Caco-2 (cell line): ENCODE results near the gene ARHGAP31. TPM values are rescaled to one million over a fixed set of nuclear protein-coding genes. Genes with fewer than 3 reads are reported as not detected.
"Not testable (repeated sequence)": the region's sequence is repeated elsewhere in the genome, so short reads cannot be mapped to it uniquely, and the experiment has no call there.

Experiments used
- BruUV-seq: library from RNA; stranded (reverse); fragments of 400-500 nt; replicated peaks from 2 replicates; lab custom pipeline; 2021; lab: Mats Ljungman, UMichigan
- CTCF ChIA-PET: fragments of 300-600 bp; sonication (Branson Sonifier 250); formaldehyde crosslinking; loops from one replicate; lab custom pipeline; 2022; ENCODE audit warnings: antibody characterized with exemption; lab: Charles Lee
- POLR2A ChIA-PET: fragments of 300-600 bp; sonication (Branson Sonifier 250); formaldehyde crosslinking; loops from one replicate; lab custom pipeline; 2022; ENCODE audit warnings: antibody characterized with exemption; lab: Charles Lee
- DNase-seq, 2 experiments: peaks; one replicate each; pipeline versions ENCODE4 v3.0.0 to v3.0.0-alpha.2; 2020 to 2022
- H3K27me3 ChIP-seq: replicated peaks from 2 replicates; pipeline ENCODE4 v1.6.0; 2011; ENCODE audit warnings: low read length; ENCODE audit not compliant: control insufficient read depth, insufficient read depth
- H3K36me3 ChIP-seq: 2 replicates; pipeline ENCODE4 v1.5.1; 2011; ENCODE audit warnings: low read length; ENCODE audit not compliant: control insufficient read depth, insufficient read depth
- H3K4me1 ChIP-seq: fragments of 250-450 bp; sonication (Bioruptor Pico); 2 replicates; pipeline ENCODE4 v1.5.1; 2020; ENCODE audit warnings: mild to moderate bottlenecking
- H3K4me3 ChIP-seq: 2 replicates; pipeline ENCODE4 v1.5.1; 2011; ENCODE audit warnings: low read depth, mild to moderate bottlenecking, control low read depth, low read length
- H3K9me3 ChIP-seq: fragments of 250-450 bp; sonication (Bioruptor Pico); 2 replicates; pipeline ENCODE4 v1.5.1; 2020; ENCODE audit warnings: mild to moderate bottlenecking, moderate library complexity
- H3K27ac Mint-ChIP-seq: one replicate; pipeline ENCODE4 v1.8.0; 2022; ENCODE audit warnings: mixed read lengths; ENCODE audit not compliant: unreplicated experiment
- H3K27me3 Mint-ChIP-seq: one replicate; pipeline ENCODE4 v1.8.0; 2022; ENCODE audit warnings: mixed read lengths; ENCODE audit not compliant: insufficient read depth, unreplicated experiment
- H3K36me3 Mint-ChIP-seq: one replicate; pipeline ENCODE4 v1.8.0; 2022; ENCODE audit warnings: mild to moderate bottlenecking, mixed read lengths; ENCODE audit not compliant: insufficient read depth, unreplicated experiment
- H3K4me1 Mint-ChIP-seq: one replicate; pipeline ENCODE4 v1.8.0; 2022; ENCODE audit warnings: low read depth, mixed read lengths; ENCODE audit not compliant: unreplicated experiment
- H3K4me3 Mint-ChIP-seq: one replicate; pipeline ENCODE4 v1.8.0; 2022; ENCODE audit warnings: mild to moderate bottlenecking, moderate library complexity, mixed read lengths; ENCODE audit not compliant: unreplicated experiment
- H3K9me3 Mint-ChIP-seq: one replicate; pipeline ENCODE4 v1.8.0; 2022; ENCODE audit warnings: mixed read lengths; ENCODE audit not compliant: unreplicated experiment
- CTCF ChIP-seq, 2 experiments: fragments of 200-600 bp in 1 of 2; IDR thresholded peaks; 1 replicate in 1 of 2; 2 replicates in 1 of 2; pipeline versions ENCODE4 v1.5.1 to v1.8.0; 2011 to 2022; ENCODE audit warnings: antibody characterized with exemption in 1 of 2, control low read depth in 1 of 2, inconsistent platforms in 1 of 2, low read depth in 1 of 2, low read length in 1 of 2, mild to moderate bottlenecking in 1 of 2, moderate library complexity in 1 of 2; ENCODE audit not compliant: insufficient read depth in 1 of 2, severe bottlenecking in 1 of 2, unreplicated experiment in 1 of 2
- intact Hi-C: fragments of 100-400 bp; cut with micrococcal nuclease; formaldehyde crosslinking; loops from one replicate; pipeline ENCODE4 v1.10.0; 2022; ENCODE audit not compliant: unreplicated experiment
- total RNA-seq: library from RNA; stranded (reverse); gene quantifications from 2 replicates; pipeline ENCODE4 v1.2.3, GENCODE V29; 2022

ARHGAP31 gene
- total RNA-seq, 1 experiment from 2014 or later = 0.25 TPM

GRCh38 chr3:119258915-119259314 lies 35.3 kb upstream of the ARHGAP31 start:
- no peak overlapping the region for H3K27ac Mint-ChIP-seq
- Histone ChIP-seq H3K36me3 (no peaks in the 10 kb centered on the region), H3K4me3 (no peak overlapping the region), H3K27me3 (no peaks in the 10 kb centered on the region), H3K4me1 (peaks cover 24% of the 10 kb centered on the region), H3K9me3 (peaks cover 4% of the 10 kb centered on the region; the same call in 1 of the 2 replicates)
- no peak for TF ChIP-seq CTCF (IDR thresholded peaks at IDR 0.05; ENCODE audit: insufficient read depth in 1 of 2, low read depth in 1 of 2, low read length in 1 of 2, severe bottlenecking in 1 of 2, unreplicated experiment in 1 of 2)
- intact Hi-C loops = no loop called here
- ChIA-PET POLR2A (interaction anchor here (2.3 kb wide), 1 partner anchor 18 kb away, joined by 23 read pairs; the partner anchor contains the start of gene B4GALT4), CTCF (no interaction called here)
- H3K4me1 Mint-ChIP-seq = peaks cover 17% of the 10 kb centered on the region
- H3K4me3 Mint-ChIP-seq = no peak overlapping the region
- no peaks in the 10 kb centered on the region for H3K27me3 Mint-ChIP-seq
- no peak for DNase-seq
- no peaks in the 10 kb centered on the region for H3K9me3 Mint-ChIP-seq
- peaks cover 7% of the 10 kb centered on the region for H3K36me3 Mint-ChIP-seq
- no TSS peak for BruUV-seq

- no peak for DNase-seq
- H3K27me3 ChIP-seq = no peaks in the 10 kb centered on the region
- H3K27ac Mint-ChIP-seq = no peak overlapping the region
- H3K4me1 Mint-ChIP-seq = peaks cover 17% of the 10 kb centered on the region
- CTCF ChIA-PET = no interaction called here
- no peaks in the 10 kb centered on the region for H3K36me3 ChIP-seq
- no peaks in the 10 kb centered on the region for H3K9me3 Mint-ChIP-seq
- POLR2A ChIA-PET = no interaction called here
- H3K9me3 ChIP-seq = peaks cover 4% of the 10 kb centered on the region; the same call in 1 of the 2 replicates
- BruUV-seq = no TSS peak
- TF ChIP-seq CTCF (IDR thresholded peaks at IDR 0.05; ENCODE audit: insufficient read depth in 1 of 2, low read depth in 1 of 2, low read length in 1 of 2, severe bottlenecking in 1 of 2, unreplicated experiment in 1 of 2) = no peak
- H3K36me3 Mint-ChIP-seq = peaks cover 7% of the 10 kb centered on the region
- no peak overlapping the region for H3K4me3 Mint-ChIP-seq
- H3K4me3 ChIP-seq = no peak overlapping the region
- peaks cover 20% of the 10 kb centered on the region for H3K4me1 ChIP-seq
- no peaks in the 10 kb centered on the region for H3K27me3 Mint-ChIP-seq
- intact Hi-C loops = no loop called here
Observed at GRCh38 chr3:119259821-119260220, 34.4 kb upstream of the ARHGAP31 start.

- CTCF ChIA-PET = no interaction called here
Observed at GRCh38 chr3:119261055-119261454, 33.1 kb upstream of the ARHGAP31 start.

GRCh38 chr3:119270212-119270611 lies 24.0 kb upstream of the ARHGAP31 start:
- H3K4me3 Mint-ChIP-seq, CTCF ChIA-PET, H3K4me3 ChIP-seq, H3K27me3 ChIP-seq, H3K27me3 Mint-ChIP-seq, BruUV-seq, H3K4me1 Mint-ChIP-seq, H3K36me3 ChIP-seq, POLR2A ChIA-PET, H3K9me3 ChIP-seq, DNase-seq, H3K27ac Mint-ChIP-seq, H3K36me3 Mint-ChIP-seq, H3K4me1 ChIP-seq: not testable (repeated sequence)
- intact Hi-C loops = loop anchor here (10.0 kb wide), 1 partner anchor 115 kb away; no protein-coding TSS in a partner anchor
- H3K9me3 Mint-ChIP-seq = peaks cover 10% of the 10 kb centered on the region

More at GRCh38 chr3:119261055-119261454, 33.1 kb upstream of the ARHGAP31 start:
- peaks cover 4% of the 10 kb centered on the region; the same call in 1 of the 2 replicates for H3K9me3 ChIP-seq
- no peaks in the 10 kb centered on the region for H3K27me3 Mint-ChIP-seq
- peaks cover 20% of the 10 kb centered on the region for H3K4me1 ChIP-seq
- H3K9me3 Mint-ChIP-seq = no peaks in the 10 kb centered on the region
- BruUV-seq = no TSS peak
- TF ChIP-seq CTCF (IDR thresholded peaks at IDR 0.05; ENCODE audit: insufficient read depth in 1 of 2, low read depth in 1 of 2, low read length in 1 of 2, severe bottlenecking in 1 of 2, unreplicated experiment in 1 of 2) = no peak
- POLR2A ChIA-PET = no interaction called here
- H3K27me3 ChIP-seq = no peaks in the 10 kb centered on the region
- intact Hi-C loops = no loop called here
- H3K36me3 Mint-ChIP-seq = peaks cover 7% of the 10 kb centered on the region
- no peaks in the 10 kb centered on the region for H3K36me3 ChIP-seq
- H3K4me3 Mint-ChIP-seq = no peak overlapping the region
- no peak for DNase-seq
- no peak overlapping the region for H3K27ac Mint-ChIP-seq
- H3K4me1 Mint-ChIP-seq = peaks cover 17% of the 10 kb centered on the region
- H3K4me3 ChIP-seq = no peak overlapping the region
